Body of pancreas (tissue), 4 donors: ENCODE results near the gene RNF223.

Experiments
- POLR2A ChIP-seq, 3 donors: fragments of 450-650 bp; IDR thresholded peaks; one replicate each; pipeline ENCODE4 v1.6.1; 2016; ENCODE audit warnings: antibody characterized with exemption in 3 of 3, mild to moderate bottlenecking in 2 of 3
- TF ChIP-seq, protein P1 (sequence below), 7 experiments: fragments of 450-650 bp in 4 of 7; fragments of 200-600 bp in 3 of 7; sonication (generic) in 3 of 7; IDR thresholded peaks; one replicate each; pipeline ENCODE4 v1.5.1; 2016 to 2019; ENCODE audit warnings: antibody characterized with exemption in 7 of 7

DNA sequence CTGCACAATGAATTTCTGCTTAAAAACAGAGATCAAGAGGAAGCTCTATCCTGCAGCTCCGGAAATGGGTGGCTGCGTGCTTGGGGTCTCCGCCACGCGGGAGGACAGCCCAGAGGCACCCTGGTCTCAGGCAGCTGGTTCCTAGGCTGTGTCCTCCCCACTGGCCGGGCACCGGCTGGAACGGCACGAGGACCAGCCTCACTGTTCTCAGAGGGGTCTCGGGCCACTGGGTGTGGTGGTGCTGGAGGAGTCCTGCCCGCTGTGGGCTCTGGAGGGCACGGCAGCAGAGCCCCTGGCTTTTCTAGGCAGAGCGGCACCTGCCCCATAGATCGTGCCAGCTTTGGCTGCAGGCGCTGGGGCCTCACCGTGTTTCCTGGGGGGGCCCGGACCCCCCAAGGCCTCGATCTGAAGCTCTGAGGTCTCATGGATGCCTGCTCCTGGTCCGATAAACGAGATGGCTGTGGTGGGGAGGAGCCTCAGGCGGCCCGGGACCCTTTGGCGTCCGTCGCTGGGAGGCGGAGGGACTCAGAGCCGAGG is 8.2 kb upstream of the RNF223 start:
- TF ChIP-seq, protein P1, sequence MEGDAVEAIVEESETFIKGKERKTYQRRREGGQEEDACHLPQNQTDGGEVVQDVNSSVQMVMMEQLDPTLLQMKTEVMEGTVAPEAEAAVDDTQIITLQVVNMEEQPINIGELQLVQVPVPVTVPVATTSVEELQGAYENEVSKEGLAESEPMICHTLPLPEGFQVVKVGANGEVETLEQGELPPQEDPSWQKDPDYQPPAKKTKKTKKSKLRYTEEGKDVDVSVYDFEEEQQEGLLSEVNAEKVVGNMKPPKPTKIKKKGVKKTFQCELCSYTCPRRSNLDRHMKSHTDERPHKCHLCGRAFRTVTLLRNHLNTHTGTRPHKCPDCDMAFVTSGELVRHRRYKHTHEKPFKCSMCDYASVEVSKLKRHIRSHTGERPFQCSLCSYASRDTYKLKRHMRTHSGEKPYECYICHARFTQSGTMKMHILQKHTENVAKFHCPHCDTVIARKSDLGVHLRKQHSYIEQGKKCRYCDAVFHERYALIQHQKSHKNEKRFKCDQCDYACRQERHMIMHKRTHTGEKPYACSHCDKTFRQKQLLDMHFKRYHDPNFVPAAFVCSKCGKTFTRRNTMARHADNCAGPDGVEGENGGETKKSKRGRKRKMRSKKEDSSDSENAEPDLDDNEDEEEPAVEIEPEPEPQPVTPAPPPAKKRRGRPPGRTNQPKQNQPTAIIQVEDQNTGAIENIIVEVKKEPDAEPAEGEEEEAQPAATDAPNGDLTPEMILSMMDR (IDR thresholded peaks at IDR 0.05): no peak
- TF ChIP-seq POLR2A (IDR thresholded peaks at IDR 0.05): no peak
